OCI-LY3 (cell line): ENCODE data around the gene PSPH.
"Not testable (repeated sequence)": the region's sequence is repeated elsewhere in the genome, so short reads cannot be mapped to it uniquely, and the experiment has no call there.

ENCODE experiments used
- H2AFZ ChIP-seq: fragments of 200-600, 300-600 bp; shearing (Covaris generic); 2 replicates; pipeline ENCODE4 v1.6.0; 2014; ENCODE audit warnings: antibody characterized with exemption, low read depth, low read length
- H3K27ac ChIP-seq: fragments of 200-600, 300-600 bp; sonication (generic); 2 replicates; pipeline ENCODE4 v1.5.1; 2014; ENCODE audit warnings: mild to moderate bottlenecking, low read length, moderate library complexity, mixed read lengths
- H3K27me3 ChIP-seq: fragments of 200-600, 300-600 bp; sonication (generic); 2 replicates; pipeline ENCODE4 v1.6.1; 2014; ENCODE audit warnings: low read depth, low read length, mixed read lengths
- H3K36me3 ChIP-seq: fragments of 200-600, 300-600 bp; sonication (generic); replicated peaks from 2 replicates; pipeline ENCODE3; 2014; ENCODE audit warnings: low read depth, low read length, mixed read lengths
- H3K4me1 ChIP-seq: fragments of 300-600, 200-600 bp; sonication (generic); 2 replicates; pipeline ENCODE4 v1.6.1; 2014; ENCODE audit warnings: low read length, mixed read lengths
- H3K4me2 ChIP-seq: fragments of 200-600, 300-600 bp; sonication (generic); 2 replicates; pipeline ENCODE4 v1.6.1; 2014; ENCODE audit warnings: low read length, mixed read lengths
- H3K4me3 ChIP-seq: fragments of 300-600, 200-600 bp; sonication (generic); 2 replicates; pipeline ENCODE4 v1.5.1; 2014; ENCODE audit warnings: antibody characterized with exemption, mild to moderate bottlenecking, low read length, moderate library complexity
- H3K79me2 ChIP-seq: fragments of 300-600, 200-600 bp; shearing (Covaris generic); 2 replicates; pipeline ENCODE4 v1.6.1; 2014; ENCODE audit warnings: mild to moderate bottlenecking, low read length, mixed read lengths
- H3K9ac ChIP-seq: fragments of 300-600, 200-600 bp; shearing (Covaris generic); 2 replicates; pipeline ENCODE4 v1.6.0; 2014; ENCODE audit warnings: mild to moderate bottlenecking, low read length, moderate library complexity
- H3K9me3 ChIP-seq: fragments of 200-600, 300-600 bp; shearing (Covaris generic); 2 replicates; pipeline ENCODE4 v1.6.1; 2014; ENCODE audit warnings: low read length, mixed read lengths; ENCODE audit not compliant: insufficient read depth
- H4K20me1 ChIP-seq: fragments of 200-600, 300-600 bp; sonication (generic); 2 replicates; pipeline ENCODE4 v1.6.1; 2016; ENCODE audit warnings: low read length, mixed read lengths; ENCODE audit not compliant: insufficient read depth
- EZH2phosphoT487 ChIP-seq: fragments of 200-600 bp; shearing (Covaris generic); IDR thresholded peaks from 2 replicates; pipeline ENCODE4 v1.6.1; 2018; ENCODE audit warnings: antibody characterized with exemption, mixed run types, low read depth
- TF ChIP-seq, protein P1 (sequence below): fragments of 200-600, 300-600 bp; sonication (generic); IDR thresholded peaks from 2 replicates; pipeline ENCODE4 v1.5.1; 2014; ENCODE audit warnings: antibody characterized with exemption, low read length, low read depth

The PSPH gene

DNA sequence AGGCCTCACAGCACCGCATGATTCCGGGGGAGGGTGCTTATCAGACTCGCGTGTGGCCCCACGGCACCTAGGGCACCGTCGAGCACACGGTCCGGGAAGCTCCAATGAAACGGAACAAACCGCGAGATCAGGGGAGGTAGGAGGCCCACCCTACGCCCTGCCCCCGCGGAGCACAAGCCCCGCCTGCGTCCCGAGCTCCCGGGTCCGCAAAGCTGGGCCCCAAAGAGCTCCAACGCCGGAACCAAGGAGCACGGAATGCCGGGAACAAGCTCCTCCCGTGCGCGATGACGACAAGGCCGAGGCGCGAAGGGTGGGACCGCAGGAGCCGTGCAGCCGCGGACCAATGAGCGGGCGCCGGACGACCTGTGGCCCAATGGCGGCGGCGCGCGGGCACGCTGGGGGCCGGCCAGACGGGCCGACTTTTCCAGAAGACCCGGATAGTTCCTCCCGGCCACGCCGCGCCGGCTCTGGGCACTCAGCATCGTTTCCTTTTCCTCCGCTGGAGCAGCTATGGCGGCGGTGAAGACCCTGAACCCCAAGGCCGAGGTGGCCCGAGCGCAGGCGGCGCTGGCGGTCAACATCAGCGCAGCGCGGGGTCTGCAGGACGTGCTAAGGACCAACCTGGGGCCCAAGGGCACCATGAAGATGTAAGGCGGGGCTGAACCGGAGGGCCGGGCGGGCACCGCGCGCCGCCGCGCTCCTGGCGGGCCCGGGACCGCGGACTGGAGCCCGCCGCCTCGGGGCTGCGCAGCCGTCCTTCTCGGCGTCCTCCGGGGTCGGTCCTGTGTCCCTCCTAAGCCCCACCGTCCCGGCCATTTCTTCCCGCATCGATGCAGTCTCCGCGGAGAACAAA lies at the start of gene PSPH, which contains the start of gene CCT6A:
PSPH (minus strand) TSS at position 106 of the 853 bp plus-strand sequence. CDS start 30,232 bp downstream, outside the sequence.
CCT6A (plus strand) TSS at position 427 of the 853 bp plus-strand sequence; CDS start at position 511, 84 bp downstream.
- Histone ChIP-seq H3K27me3 (no peaks in the 10 kb centered on the region), H3K4me1 (peaks cover 44% of the 10 kb centered on the region), H3K9me3 (no peaks in the 10 kb centered on the region), H3K27ac (peak within 1 kb of the TSS; percentile 55), H3K4me3 (peak within 1 kb of the TSS; percentile 99), H3K9ac (peak within 1 kb of the TSS; percentile 97), H3K4me2 (peak within 1 kb of the TSS; percentile 91), H2AFZ (no peak within 1 kb of the TSS), H3K79me2 (peaks cover 71% of the 10 kb centered on the region), H4K20me1 (no peaks in the 10 kb centered on the region), H3K36me3 (peaks cover 28% of the 10 kb centered on the region)
- TF ChIP-seq, protein P1, sequence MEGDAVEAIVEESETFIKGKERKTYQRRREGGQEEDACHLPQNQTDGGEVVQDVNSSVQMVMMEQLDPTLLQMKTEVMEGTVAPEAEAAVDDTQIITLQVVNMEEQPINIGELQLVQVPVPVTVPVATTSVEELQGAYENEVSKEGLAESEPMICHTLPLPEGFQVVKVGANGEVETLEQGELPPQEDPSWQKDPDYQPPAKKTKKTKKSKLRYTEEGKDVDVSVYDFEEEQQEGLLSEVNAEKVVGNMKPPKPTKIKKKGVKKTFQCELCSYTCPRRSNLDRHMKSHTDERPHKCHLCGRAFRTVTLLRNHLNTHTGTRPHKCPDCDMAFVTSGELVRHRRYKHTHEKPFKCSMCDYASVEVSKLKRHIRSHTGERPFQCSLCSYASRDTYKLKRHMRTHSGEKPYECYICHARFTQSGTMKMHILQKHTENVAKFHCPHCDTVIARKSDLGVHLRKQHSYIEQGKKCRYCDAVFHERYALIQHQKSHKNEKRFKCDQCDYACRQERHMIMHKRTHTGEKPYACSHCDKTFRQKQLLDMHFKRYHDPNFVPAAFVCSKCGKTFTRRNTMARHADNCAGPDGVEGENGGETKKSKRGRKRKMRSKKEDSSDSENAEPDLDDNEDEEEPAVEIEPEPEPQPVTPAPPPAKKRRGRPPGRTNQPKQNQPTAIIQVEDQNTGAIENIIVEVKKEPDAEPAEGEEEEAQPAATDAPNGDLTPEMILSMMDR = no peak
- TF ChIP-seq EZH2phosphoT487 = no peak

GRCh38 chr7:56099653-56100052 lies 48.4 kb upstream of the PSPH start:
- H3K4me3 ChIP-seq = no peak overlapping the region
- peaks cover 40% of the 10 kb centered on the region for H3K36me3 ChIP-seq
- no peaks in the 10 kb centered on the region for H3K9me3 ChIP-seq
- H3K4me1 ChIP-seq = no peaks in the 10 kb centered on the region
- 0 out of 2 replicates have a peak, but pooled peaks cover 3% of the 10 kb centered on the region for H4K20me1 ChIP-seq
- H3K27ac ChIP-seq = no peak overlapping the region
- no peak overlapping the region for H3K9ac ChIP-seq
- no peak overlapping the region for H3K4me2 ChIP-seq
- H2AFZ ChIP-seq = no peak overlapping the region
- H3K79me2 ChIP-seq = peaks cover 11% of the 10 kb centered on the region
- no peaks in the 10 kb centered on the region for H3K27me3 ChIP-seq
- TF ChIP-seq, protein P1 = no peak
- no peak for TF ChIP-seq EZH2phosphoT487

DNA sequence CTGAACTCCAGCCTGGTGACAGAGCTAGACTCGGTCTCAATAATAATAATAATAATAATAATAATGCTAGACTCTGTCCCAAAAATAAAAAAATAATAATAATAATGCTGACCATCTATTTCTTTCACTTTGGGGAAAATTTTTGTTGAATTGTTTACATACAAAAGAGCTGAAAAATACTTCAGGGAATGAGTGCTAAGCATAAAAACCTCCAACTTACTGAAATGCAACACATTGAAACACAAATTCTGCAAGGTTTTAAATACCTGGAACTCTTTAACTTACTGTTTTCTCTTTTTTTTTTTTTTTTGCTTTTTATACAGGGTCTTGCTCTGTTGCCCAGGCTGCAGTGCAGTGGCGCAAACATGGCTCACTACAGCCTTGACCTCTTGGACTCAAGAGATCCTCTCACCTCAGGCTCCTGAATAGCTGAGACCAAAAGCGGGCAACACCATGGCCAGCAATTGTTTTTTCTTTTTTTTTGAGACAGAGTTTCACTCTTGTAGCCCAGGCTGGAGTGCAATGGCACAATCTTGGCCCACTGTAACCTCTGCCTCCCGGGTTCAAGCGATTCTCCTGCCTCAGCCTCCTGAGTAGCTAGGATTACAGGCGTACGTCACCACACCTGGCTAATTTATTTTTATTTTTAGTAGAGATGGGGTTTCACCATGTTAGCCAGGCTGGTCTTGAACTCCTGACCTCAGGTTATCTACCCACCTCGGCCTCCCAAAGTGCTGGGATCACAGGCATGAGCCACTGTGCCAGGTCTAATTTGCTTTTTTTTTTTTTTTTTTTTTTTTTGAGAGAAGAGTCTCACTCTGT lies 47.2 kb upstream of the PSPH start:
- not testable (repeated sequence) for H2AFZ ChIP-seq, H3K4me2 ChIP-seq, H4K20me1 ChIP-seq

DNA sequence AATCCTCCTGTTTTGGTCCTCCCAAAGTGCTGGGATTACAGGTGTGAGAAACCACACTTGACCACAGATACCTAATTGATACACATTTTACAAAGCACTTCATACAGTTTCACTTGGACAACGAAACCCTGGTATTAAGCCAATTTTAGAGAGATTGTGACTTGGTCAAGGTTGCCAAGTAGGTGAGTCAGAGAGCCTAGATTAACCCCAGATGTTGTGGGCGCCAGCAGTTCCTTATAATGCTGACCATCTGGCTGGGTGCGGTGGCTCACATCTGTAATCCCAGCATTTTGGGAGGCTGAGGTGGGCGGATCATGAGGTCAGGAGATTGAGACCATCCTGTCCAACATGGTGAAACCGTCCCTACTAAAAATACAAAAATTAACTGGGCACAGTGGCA lies 46.5 kb upstream of the PSPH start:
- TF ChIP-seq EZH2phosphoT487 = no peak
- TF ChIP-seq, protein P1 = no peak
- Histone ChIP-seq H2AFZ (no peak overlapping the region), H3K4me3 (no peak overlapping the region), H3K9me3 (no peaks in the 10 kb centered on the region), H3K79me2 (no peaks in the 10 kb centered on the region), H4K20me1 (no peaks in the 10 kb centered on the region), H3K27ac (no peak overlapping the region), H3K4me2 (no peak overlapping the region), H3K27me3 (no peaks in the 10 kb centered on the region), H3K36me3 (peaks cover 29% of the 10 kb centered on the region), H3K9ac (no peak overlapping the region), H3K4me1 (no peaks in the 10 kb centered on the region)

More for the DNA sequence above, 47.2 kb upstream of the PSPH start:
- peaks cover 32% of the 10 kb centered on the region for H3K36me3 ChIP-seq
- not testable (repeated sequence) for H3K4me3 ChIP-seq, H3K4me1 ChIP-seq, H3K9me3 ChIP-seq, H3K27ac ChIP-seq, H3K27me3 ChIP-seq, H3K9ac ChIP-seq, H3K79me2 ChIP-seq
